Adrenal gland (tissue), 5 donors: Measurements from ENCODE around the gene RASL10B.

Experiments used
- CTCF ChIP-seq, 6 experiments: fragments of 450-650 bp in 4 of 6; fragments of 200-600 bp in 2 of 6; sonication (generic) in 1 of 6; IDR thresholded peaks; 1 replicate in 5 of 6; 2 replicates in 1 of 6; pipeline versions ENCODE4 v1.5.1 to v1.8.0; 2016 to 2021; ENCODE audit warnings: antibody characterized with exemption in 6 of 6, mild to moderate bottlenecking in 2 of 6, moderate library complexity in 1 of 6
- POLR2A ChIP-seq, 2 donors: fragments of 450-650 bp; IDR thresholded peaks; one replicate each; pipeline ENCODE4 v1.6.1; 2017; ENCODE audit warnings: antibody characterized with exemption in 2 of 2, mild to moderate bottlenecking in 2 of 2, moderate library complexity in 1 of 2
- donor health status: DM: no; HTN: no; CAD: no.

- TF ChIP-seq CTCF (IDR thresholded peaks at IDR 0.05): peak; percentile 74 to 99 (median 91)
- no peak for TF ChIP-seq POLR2A (IDR thresholded peaks at IDR 0.05)
Observed at GRCh38 chr17:35764123-35764991, 32.9 kb downstream of the RASL10B start.
